GM19463 (cell line): Measurements from ENCODE around the gene PSMB7.

Experiments
- ATAC-seq: cut with Tn5 transposase; IDR thresholded peaks from one replicate; pipeline ENCODE4 v1.9.1; 2021; ENCODE audit warnings: mild to moderate bottlenecking, moderate library complexity; ENCODE audit not compliant: unreplicated experiment

The PSMB7 gene

DNA sequence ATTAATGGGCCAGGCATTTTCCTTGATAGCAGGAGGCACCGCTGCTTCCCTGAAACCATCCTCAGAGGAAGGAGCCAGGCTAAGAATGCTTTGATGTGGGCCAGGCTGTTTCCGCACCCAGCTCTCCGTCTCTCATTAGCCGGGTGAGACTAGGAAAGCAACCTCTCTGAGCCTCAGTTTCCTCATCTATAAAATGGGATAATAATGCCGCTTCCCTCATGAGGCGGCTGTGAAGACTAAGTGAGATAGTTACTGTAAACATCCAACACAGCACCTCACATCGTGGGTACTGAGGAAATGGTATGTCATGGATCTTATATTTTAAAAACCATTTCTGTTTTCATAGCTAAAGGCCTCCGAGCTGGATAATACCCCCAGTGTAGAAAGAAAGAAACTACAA is 111.0 kb downstream of the PSMB7 start:
- no peak for ATAC-seq

DNA sequence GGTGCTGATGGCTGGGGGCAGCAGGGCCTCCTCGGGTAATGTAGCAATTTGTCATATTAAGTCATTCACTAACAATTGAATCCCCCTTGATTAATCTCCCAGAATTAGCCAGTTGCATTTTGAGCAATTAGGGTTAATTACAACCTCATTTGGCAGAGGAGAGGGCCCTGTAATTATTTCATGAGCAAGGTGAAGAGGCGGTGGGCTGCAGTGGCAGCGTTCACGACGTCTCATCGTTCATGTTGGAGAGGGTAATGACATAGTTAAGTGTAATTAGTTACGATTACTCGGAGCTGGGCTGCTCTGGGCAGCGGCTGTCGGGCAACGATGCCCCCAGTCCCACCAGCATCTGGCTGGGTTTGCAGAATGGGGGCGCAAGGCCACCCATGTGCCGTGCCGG is 111.5 kb downstream of the PSMB7 start:
- ATAC-seq, result no peak
